HepG2 (cell line): ENCODE measurements around the gene IER5L.

Source experiments
- ARNT2 ChIP-seq: sonication (generic); formaldehyde crosslinking; IDR thresholded peaks from 2 replicates; pipeline ENCODE4 v1.8.0; 2022; ENCODE audit warnings: mild to moderate bottlenecking, low read depth, missing genetic modification reagents, moderate library complexity
- ETV6 ChIP-seq: sonication (generic); formaldehyde crosslinking; conservative IDR thresholded peaks from 2 replicates; pipeline ENCODE4 v1.4.0; 2020; ENCODE audit warnings: missing genetic modification reagents
- EZH2 ChIP-seq: conservative IDR thresholded peaks from 2 replicates; pipeline ENCODE4 v1.6.1; 2012; ENCODE audit warnings: mild to moderate bottlenecking, low read depth, low read length, moderate library complexity
- HOXA9 ChIP-seq: sonication (generic); formaldehyde crosslinking; IDR thresholded peaks from 2 replicates; pipeline ENCODE4 v1.8.1; 2022; ENCODE audit warnings: missing genetic modification reagents, mild to moderate bottlenecking, moderate library complexity, borderline replicate concordance
- JUND ChIP-seq: sonication (generic); formaldehyde crosslinking; IDR thresholded peaks from 2 replicates; pipeline ENCODE4 v1.8.0; 2022; ENCODE audit warnings: mild to moderate bottlenecking, missing genetic modification reagents
- MAFK ChIP-seq, 2 experiments: IDR thresholded peaks in 1 of 2; conservative IDR thresholded peaks in 1 of 2; 2 replicates each; pipeline ENCODE4 v1.6.1; 2011; ENCODE audit warnings: improper control_type of control experiment in 2 of 2, low read length in 2 of 2
- POLR2A ChIP-seq, 2 experiments: IDR thresholded peaks; 2 replicates each; pipeline ENCODE4 v1.6.1; 2011; ENCODE audit warnings: low read depth in 2 of 2, low read length in 2 of 2, mild to moderate bottlenecking in 1 of 2, moderate library complexity in 1 of 2; ENCODE audit not compliant: insufficient read depth in 1 of 2
- TBP ChIP-seq: sonication (generic); formaldehyde crosslinking; IDR thresholded peaks from 2 replicates; pipeline ENCODE4 v1.5.0; 2020; ENCODE audit warnings: missing genetic modification reagents
- ZBTB1 ChIP-seq: sonication (generic); formaldehyde crosslinking; IDR thresholded peaks from 2 replicates; pipeline ENCODE4 v1.4.0; 2020; ENCODE audit warnings: missing genetic modification reagents, borderline replicate concordance
- TF ChIP-seq, protein P1 (sequence below): IDR thresholded peaks from 2 replicates; pipeline ENCODE4 v1.6.1; 2012; ENCODE audit warnings: inconsistent platforms
- TF ChIP-seq, protein P2 (sequence below): IDR thresholded peaks from 2 replicates; pipeline ENCODE4 v1.6.1; 2016; ENCODE audit warnings: control low read depth
- TF ChIP-seq, protein P3 (sequence below): sonication (generic); formaldehyde crosslinking; IDR thresholded peaks from 2 replicates; pipeline ENCODE4 v1.5.0; 2020; ENCODE audit warnings: mild to moderate bottlenecking, missing genetic modification reagents, moderate library complexity

DNA sequence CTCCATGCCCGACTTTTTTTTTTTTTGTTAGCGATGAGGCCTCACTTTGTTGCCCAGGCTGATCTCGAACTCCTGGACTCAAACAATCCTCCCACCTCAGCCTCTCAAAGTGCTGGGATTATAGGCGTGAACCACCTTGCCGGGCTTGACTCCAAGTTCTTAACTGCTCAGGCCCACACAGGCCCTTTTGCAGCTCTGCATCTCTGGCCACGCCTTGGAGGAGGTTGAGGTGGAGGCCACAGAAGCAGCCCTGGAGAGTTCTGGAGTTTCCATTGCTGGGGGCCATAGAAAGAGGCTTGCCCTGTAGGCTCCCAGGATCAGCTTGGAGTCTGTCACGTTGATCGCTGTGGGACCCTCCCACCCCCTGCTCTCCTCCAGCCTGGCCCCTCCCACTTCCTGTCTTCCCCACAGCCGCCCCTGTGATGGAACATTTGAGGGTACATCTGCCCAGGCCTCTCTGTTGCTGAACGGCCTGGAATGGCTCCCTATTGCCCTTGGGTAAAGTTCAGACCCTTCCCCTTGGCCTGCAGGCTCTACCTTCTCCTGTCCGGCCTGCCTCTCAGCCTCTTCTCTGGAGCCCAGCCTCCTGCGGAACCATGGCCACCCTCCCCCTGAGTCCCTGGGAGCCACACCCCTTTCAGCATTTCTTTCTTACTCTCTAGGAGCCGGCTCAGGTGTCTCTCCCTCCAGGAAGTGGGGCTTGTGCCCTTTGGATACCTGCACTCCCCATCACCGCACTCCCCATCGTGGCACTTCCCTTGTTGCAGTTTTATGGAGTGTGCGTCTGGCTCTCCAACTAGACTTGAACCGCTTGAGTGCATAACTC lies 30.4 kb upstream of the IER5L start:
- TF ChIP-seq, protein P1, sequence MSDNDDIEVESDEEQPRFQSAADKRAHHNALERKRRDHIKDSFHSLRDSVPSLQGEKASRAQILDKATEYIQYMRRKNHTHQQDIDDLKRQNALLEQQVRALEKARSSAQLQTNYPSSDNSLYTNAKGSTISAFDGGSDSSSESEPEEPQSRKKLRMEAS = no peak
- TF ChIP-seq TBP (no peak), HOXA9 (CRISPR knock-in tag) (no peak), POLR2A (IDR thresholded peaks at IDR 0.05; ENCODE audit: insufficient read depth in 1 of 2, low read depth in 2 of 2, low read length in 2 of 2) (no peak), ARNT2 (CRISPR knock-in tag) (no peak), ZBTB1 (no peak), EZH2 (no peak), ETV6 (no peak), MAFK (conservative IDR thresholded peaks at IDR 0.05 in 1 of 2, IDR thresholded peaks at IDR 0.05 in 1 of 2; ENCODE audit: low read length in 2 of 2) (no peak), JUND (CRISPR knock-in tag) (no peak)
- TF ChIP-seq, protein P2, sequence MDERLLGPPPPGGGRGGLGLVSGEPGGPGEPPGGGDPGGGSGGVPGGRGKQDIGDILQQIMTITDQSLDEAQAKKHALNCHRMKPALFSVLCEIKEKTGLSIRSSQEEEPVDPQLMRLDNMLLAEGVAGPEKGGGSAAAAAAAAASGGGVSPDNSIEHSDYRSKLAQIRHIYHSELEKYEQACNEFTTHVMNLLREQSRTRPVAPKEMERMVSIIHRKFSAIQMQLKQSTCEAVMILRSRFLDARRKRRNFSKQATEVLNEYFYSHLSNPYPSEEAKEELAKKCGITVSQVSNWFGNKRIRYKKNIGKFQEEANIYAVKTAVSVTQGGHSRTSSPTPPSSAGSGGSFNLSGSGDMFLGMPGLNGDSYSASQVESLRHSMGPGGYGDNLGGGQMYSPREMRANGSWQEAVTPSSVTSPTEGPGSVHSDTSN = no peak
- TF ChIP-seq, protein P3, sequence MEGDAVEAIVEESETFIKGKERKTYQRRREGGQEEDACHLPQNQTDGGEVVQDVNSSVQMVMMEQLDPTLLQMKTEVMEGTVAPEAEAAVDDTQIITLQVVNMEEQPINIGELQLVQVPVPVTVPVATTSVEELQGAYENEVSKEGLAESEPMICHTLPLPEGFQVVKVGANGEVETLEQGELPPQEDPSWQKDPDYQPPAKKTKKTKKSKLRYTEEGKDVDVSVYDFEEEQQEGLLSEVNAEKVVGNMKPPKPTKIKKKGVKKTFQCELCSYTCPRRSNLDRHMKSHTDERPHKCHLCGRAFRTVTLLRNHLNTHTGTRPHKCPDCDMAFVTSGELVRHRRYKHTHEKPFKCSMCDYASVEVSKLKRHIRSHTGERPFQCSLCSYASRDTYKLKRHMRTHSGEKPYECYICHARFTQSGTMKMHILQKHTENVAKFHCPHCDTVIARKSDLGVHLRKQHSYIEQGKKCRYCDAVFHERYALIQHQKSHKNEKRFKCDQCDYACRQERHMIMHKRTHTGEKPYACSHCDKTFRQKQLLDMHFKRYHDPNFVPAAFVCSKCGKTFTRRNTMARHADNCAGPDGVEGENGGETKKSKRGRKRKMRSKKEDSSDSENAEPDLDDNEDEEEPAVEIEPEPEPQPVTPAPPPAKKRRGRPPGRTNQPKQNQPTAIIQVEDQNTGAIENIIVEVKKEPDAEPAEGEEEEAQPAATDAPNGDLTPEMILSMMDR (CRISPR knock-in tag) = no peak
